Fibroblast of lung (primary cell): Measurements from ENCODE around the gene CFAP61. TPM values are rescaled to one million over a fixed set of nuclear protein-coding genes. Genes with fewer than 3 reads are reported as not detected.

Experiments used
- DNase-seq, 2 donors: peaks; one replicate each; pipeline versions ENCODE4 v3.0.0 to v3.0.0-alpha.2; 2010; ENCODE audit warnings: low read depth in 2 of 2
- H2AFZ ChIP-seq: 2 replicates; pipeline ENCODE4 v1.5.1; 2012; ENCODE audit warnings: low read length, control low read depth, inconsistent platforms
- H3K27ac ChIP-seq: 2 replicates; pipeline ENCODE4 v1.5.1; 2011; ENCODE audit warnings: low read length, control low read depth; ENCODE audit not compliant: insufficient read depth
- H3K27me3 ChIP-seq: 2 replicates; pipeline ENCODE4 v1.5.1; 2011; ENCODE audit warnings: mild to moderate bottlenecking, low read length; ENCODE audit not compliant: control insufficient read depth, insufficient read depth
- H3K36me3 ChIP-seq: 2 replicates; pipeline ENCODE4 v1.5.1; 2011; ENCODE audit warnings: low read length; ENCODE audit not compliant: control insufficient read depth, insufficient read depth
- H3K4me1 ChIP-seq: 2 replicates; pipeline ENCODE4 v1.5.1; 2011; ENCODE audit warnings: low read length; ENCODE audit not compliant: control insufficient read depth, insufficient read depth; ENCODE audit errors: extremely low read depth
- H3K4me2 ChIP-seq: 2 replicates; pipeline ENCODE4 v1.5.1; 2011; ENCODE audit warnings: low read length, control low read depth; ENCODE audit not compliant: insufficient read depth; ENCODE audit errors: extremely low read depth
- H3K4me3 ChIP-seq, 4 experiments: fragments of 200-600 bp in 1 of 4; sonication (generic) in 1 of 4; replicated peaks in 1 of 4; 2 replicates each; pipeline ENCODE4 v1.5.1; 2011 to 2016; ENCODE audit warnings: low read length in 4 of 4, low read depth in 3 of 4, mild to moderate bottlenecking in 3 of 4, control low read depth in 2 of 4, inconsistent platforms in 1 of 4, mixed read lengths in 1 of 4; ENCODE audit not compliant: insufficient read depth in 1 of 4; ENCODE audit errors: control extremely low read depth in 1 of 4
- H3K79me2 ChIP-seq: 2 replicates; pipeline ENCODE4 v1.5.1; 2012; ENCODE audit warnings: mild to moderate bottlenecking, low read length, inconsistent platforms; ENCODE audit not compliant: control insufficient read depth, insufficient read depth
- H3K9ac ChIP-seq: 2 replicates; pipeline ENCODE4 v1.5.1; 2011; ENCODE audit warnings: mild to moderate bottlenecking, low read length, control low read depth; ENCODE audit not compliant: insufficient read depth
- H3K9me3 ChIP-seq: 2 replicates; pipeline ENCODE4 v1.5.1; 2012; ENCODE audit warnings: low read depth, low read length; ENCODE audit not compliant: control insufficient read depth, insufficient read depth
- H4K20me1 ChIP-seq: 2 replicates; pipeline ENCODE4 v1.5.1; 2011; ENCODE audit warnings: low read length; ENCODE audit not compliant: control insufficient read depth, insufficient read depth; ENCODE audit errors: extremely low read depth
- EZH2 ChIP-seq: IDR thresholded peaks from 2 replicates; pipeline ENCODE4 v1.5.1; 2012; ENCODE audit warnings: low read length, control low read depth, mild to moderate bottlenecking; ENCODE audit errors: missing control alignments
- polyA plus RNA-seq, 2 donors: library from polyadenylated mRNA; depleted of rRNA in 1 of 2; stranded (reverse) in 1 of 2; unstranded in 1 of 2; fragments of >200 nt; gene quantifications; 2 replicates each; pipeline ENCODE4 v1.2.1, GENCODE V29; 2011 to 2012; ENCODE audit warnings: missing spikeins in 1 of 2
- total RNA-seq: library from RNA; depleted of rRNA; stranded (reverse); fragments of >200 nt; gene quantifications from 2 replicates; pipeline ENCODE4 v1.2.1, GENCODE V29; 2014
- TF ChIP-seq, protein P1 (sequence below), 2 donors: IDR thresholded peaks in 1 of 2; conservative IDR thresholded peaks in 1 of 2; 1 replicate in 1 of 2; 2 replicates in 1 of 2; pipeline ENCODE4 v1.5.1; 2011 to 2012; ENCODE audit warnings: low read length in 2 of 2, control low read depth in 1 of 2, inconsistent platforms in 1 of 2, low read depth in 1 of 2, mild to moderate bottlenecking in 1 of 2

The CFAP61 gene
- total and polyA plus RNA-seq, 2 donors (not counting 1 experiment from before 2014, with no cell fraction given) = not detected

- no peak overlapping the region for H2AFZ ChIP-seq
- no peaks in the 10 kb centered on the region for H4K20me1 ChIP-seq
- no peaks in the 10 kb centered on the region for H3K79me2 ChIP-seq
- no peaks in the 10 kb centered on the region for H3K36me3 ChIP-seq
- no peaks in the 10 kb centered on the region for H3K9me3 ChIP-seq
- no peak overlapping the region for H3K9ac ChIP-seq
- H3K27me3 ChIP-seq = no peaks in the 10 kb centered on the region
- TF ChIP-seq, protein P1, sequence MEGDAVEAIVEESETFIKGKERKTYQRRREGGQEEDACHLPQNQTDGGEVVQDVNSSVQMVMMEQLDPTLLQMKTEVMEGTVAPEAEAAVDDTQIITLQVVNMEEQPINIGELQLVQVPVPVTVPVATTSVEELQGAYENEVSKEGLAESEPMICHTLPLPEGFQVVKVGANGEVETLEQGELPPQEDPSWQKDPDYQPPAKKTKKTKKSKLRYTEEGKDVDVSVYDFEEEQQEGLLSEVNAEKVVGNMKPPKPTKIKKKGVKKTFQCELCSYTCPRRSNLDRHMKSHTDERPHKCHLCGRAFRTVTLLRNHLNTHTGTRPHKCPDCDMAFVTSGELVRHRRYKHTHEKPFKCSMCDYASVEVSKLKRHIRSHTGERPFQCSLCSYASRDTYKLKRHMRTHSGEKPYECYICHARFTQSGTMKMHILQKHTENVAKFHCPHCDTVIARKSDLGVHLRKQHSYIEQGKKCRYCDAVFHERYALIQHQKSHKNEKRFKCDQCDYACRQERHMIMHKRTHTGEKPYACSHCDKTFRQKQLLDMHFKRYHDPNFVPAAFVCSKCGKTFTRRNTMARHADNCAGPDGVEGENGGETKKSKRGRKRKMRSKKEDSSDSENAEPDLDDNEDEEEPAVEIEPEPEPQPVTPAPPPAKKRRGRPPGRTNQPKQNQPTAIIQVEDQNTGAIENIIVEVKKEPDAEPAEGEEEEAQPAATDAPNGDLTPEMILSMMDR (conservative IDR thresholded peaks at IDR 0.05 in 1 of 2, IDR thresholded peaks at IDR 0.05 in 1 of 2; ENCODE audit: low read depth in 1 of 2, low read length in 2 of 2) = no peak
- TF ChIP-seq EZH2 = no peak
- no peaks in the 10 kb centered on the region for H3K4me1 ChIP-seq
- no peak for DNase-seq
- H3K27ac ChIP-seq = no peak overlapping the region
- H3K4me2 ChIP-seq = no peak overlapping the region
- H3K4me3 ChIP-seq = no peak overlapping the region
Observed at GRCh38 chr20:20274821-20275220, 222.5 kb downstream of the CFAP61 start.

GRCh38 chr20:20275636-20276035 is 223.3 kb downstream of the CFAP61 start:
- TF ChIP-seq, protein P1 (conservative IDR thresholded peaks at IDR 0.05 in 1 of 2, IDR thresholded peaks at IDR 0.05 in 1 of 2; ENCODE audit: low read depth in 1 of 2, low read length in 2 of 2) = no peak
- TF ChIP-seq EZH2 = no peak
- no peak for DNase-seq
- H3K27ac ChIP-seq = no peak overlapping the region
- no peak overlapping the region for H2AFZ ChIP-seq
- no peak overlapping the region for H3K4me3 ChIP-seq
- no peaks in the 10 kb centered on the region for H3K9me3 ChIP-seq
- no peaks in the 10 kb centered on the region for H3K4me1 ChIP-seq
- no peaks in the 10 kb centered on the region for H3K79me2 ChIP-seq
- H3K9ac ChIP-seq = no peak overlapping the region
- H3K36me3 ChIP-seq = no peaks in the 10 kb centered on the region
- no peaks in the 10 kb centered on the region for H3K27me3 ChIP-seq
- no peak overlapping the region for H3K4me2 ChIP-seq
- no peaks in the 10 kb centered on the region for H4K20me1 ChIP-seq

GRCh38 chr20:20276811-20277530 is 224.6 kb downstream of the CFAP61 start:
- H3K36me3 ChIP-seq = no peaks in the 10 kb centered on the region
- DNase-seq = no peak
- no peak overlapping the region for H3K27ac ChIP-seq
- H4K20me1 ChIP-seq = no peaks in the 10 kb centered on the region
- no peaks in the 10 kb centered on the region for H3K27me3 ChIP-seq
- H3K4me2 ChIP-seq = no peak overlapping the region
- no peak overlapping the region for H3K9ac ChIP-seq
- no peaks in the 10 kb centered on the region for H3K4me1 ChIP-seq
- no peaks in the 10 kb centered on the region for H3K9me3 ChIP-seq
- TF ChIP-seq, protein P1 (conservative IDR thresholded peaks at IDR 0.05 in 1 of 2, IDR thresholded peaks at IDR 0.05 in 1 of 2; ENCODE audit: low read depth in 1 of 2, low read length in 2 of 2) = no peak
- no peaks in the 10 kb centered on the region for H3K79me2 ChIP-seq
- no peak overlapping the region for H2AFZ ChIP-seq
- no peak overlapping the region for H3K4me3 ChIP-seq
